HUES6 (cell line): ENCODE data around the gene TTC8.
"Not testable (repeated sequence)": the region's sequence is repeated elsewhere in the genome, so short reads cannot be mapped to it uniquely, and the experiment has no call there.

Experiments
- H3K27ac ChIP-seq: 2 replicates; pipeline ENCODE4 v1.7.0; 2013; ENCODE audit warnings: low read depth, mild to moderate bottlenecking, low read length, inconsistent platforms
- H3K27me3 ChIP-seq: 2 replicates; pipeline ENCODE4 v1.6.1; 2013; ENCODE audit warnings: low read length; ENCODE audit not compliant: control insufficient read depth, insufficient read depth
- H3K36me3 ChIP-seq: 2 replicates; pipeline ENCODE4 v1.6.1; 2013; ENCODE audit warnings: low read length; ENCODE audit not compliant: control insufficient read depth, insufficient read depth
- H3K4me1 ChIP-seq: 2 replicates; pipeline ENCODE4 v1.6.1; 2013; ENCODE audit warnings: low read length; ENCODE audit not compliant: control insufficient read depth, insufficient read depth
- H3K4me3 ChIP-seq: 2 replicates; pipeline ENCODE4 v1.5.1; 2013; ENCODE audit warnings: low read depth, low read length
- H3K9ac ChIP-seq: one replicate; pipeline ENCODE4 v1.6.1; 2013; ENCODE audit warnings: mild to moderate bottlenecking, low read length
- H3K9me3 ChIP-seq: 2 replicates; pipeline ENCODE4 v1.6.1; 2013; ENCODE audit warnings: low read depth, low read length; ENCODE audit not compliant: control insufficient read depth, insufficient read depth

Gene TTC8

DNA sequence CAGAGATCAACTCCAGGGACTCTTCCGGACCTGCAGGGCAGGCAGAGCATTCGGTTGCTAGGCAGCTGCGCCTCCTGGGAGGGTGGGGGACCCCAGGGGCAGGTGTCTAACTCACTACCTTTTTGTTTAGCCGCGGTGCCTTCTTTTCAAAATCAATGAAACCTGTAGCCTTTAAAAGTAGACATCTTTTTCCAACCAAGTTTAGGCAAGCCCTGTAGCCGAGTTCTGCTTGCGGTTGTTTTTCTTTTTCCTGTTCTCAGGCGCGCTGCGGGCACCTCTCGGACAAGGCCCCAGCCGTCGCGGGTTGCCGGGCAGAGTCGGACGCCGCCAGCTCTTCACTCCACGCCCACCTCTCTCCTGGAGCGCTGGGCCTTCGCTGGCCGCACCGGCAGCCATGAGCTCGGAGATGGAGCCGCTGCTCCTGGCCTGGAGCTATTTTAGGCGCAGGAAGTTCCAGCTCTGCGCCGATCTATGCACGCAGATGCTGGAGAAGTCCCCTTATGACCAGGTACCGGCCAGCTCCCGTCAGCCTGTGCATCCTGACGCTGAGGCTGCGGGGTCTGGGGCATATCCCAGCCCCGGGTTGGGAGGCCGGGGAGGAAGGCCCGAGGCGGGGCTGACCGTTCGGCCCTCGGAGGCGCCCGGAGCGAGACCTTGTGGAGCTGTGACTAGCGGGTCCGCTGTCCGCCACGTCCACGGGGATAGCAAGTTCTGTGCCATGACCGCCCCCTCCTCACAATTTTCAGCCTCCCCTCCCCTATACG, at the start of gene TTC8:
TTC8 (plus strand) TSS at position 338 of the 764 bp plus-strand sequence; CDS start at position 395, 57 bp downstream.
- H3K4me3 ChIP-seq: peak within 1 kb of the TSS; percentile 93
- no peaks in the 10 kb centered on the region for H3K27me3 ChIP-seq
- no peaks in the 10 kb centered on the region for H3K9me3 ChIP-seq
- peaks cover 8% of the 10 kb centered on the region for H3K4me1 ChIP-seq
- peak within 1 kb of the TSS; percentile 90 for H3K9ac ChIP-seq
- H3K27ac ChIP-seq: peak within 1 kb of the TSS; percentile 96
- no peaks in the 10 kb centered on the region for H3K36me3 ChIP-seq

DNA sequence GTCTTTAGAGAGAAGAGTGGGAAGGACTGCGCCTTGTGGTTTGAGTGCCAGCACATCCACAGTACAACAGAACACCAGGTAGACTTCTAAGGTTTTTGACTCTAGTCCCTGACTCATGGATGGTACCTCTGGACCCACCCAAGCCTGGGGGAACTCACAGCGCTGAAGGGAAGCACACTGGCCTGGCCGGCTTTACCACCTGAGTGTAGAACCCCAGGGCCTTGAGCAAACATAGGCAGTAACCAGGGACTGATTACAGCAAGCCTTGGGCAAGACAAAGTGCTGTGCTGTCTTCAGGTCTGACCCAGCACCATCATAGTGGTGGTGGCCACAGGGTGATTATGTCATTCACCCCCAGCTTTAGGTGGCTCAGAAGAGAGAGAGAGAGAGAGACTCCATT, 48.9 kb upstream of the TTC8 start:
- Histone ChIP-seq H3K27ac (no peak overlapping the region), H3K4me1 (no peaks in the 10 kb centered on the region), H3K9me3 (no peaks in the 10 kb centered on the region), H3K27me3 (no peaks in the 10 kb centered on the region), H3K9ac (no peak overlapping the region), H3K36me3 (no peaks in the 10 kb centered on the region), H3K4me3 (no peak overlapping the region)

DNA sequence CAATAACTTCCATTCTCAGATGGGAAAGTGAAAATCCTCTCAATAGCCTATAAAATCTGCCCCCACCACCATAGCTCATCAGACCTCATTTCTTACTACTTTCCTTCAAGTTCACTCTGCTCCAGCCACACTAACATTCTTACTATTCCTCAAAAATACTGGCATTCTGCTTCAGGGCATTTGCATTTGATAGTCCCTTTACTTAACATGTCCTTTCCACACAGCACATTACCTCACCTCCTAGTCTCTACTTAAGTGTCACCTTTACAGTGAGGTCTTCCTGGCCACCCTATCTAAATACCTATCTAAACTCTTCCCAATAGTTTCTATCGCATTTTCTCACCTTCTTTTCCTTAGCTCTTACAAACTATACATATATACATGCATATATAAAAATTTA, 38.5 kb upstream of the TTC8 start:
- Histone ChIP-seq H3K9me3 (peaks cover 20% of the 10 kb centered on the region), H3K4me1 (no peaks in the 10 kb centered on the region), H3K4me3 (no peak overlapping the region), H3K27me3 (peaks cover 23% of the 10 kb centered on the region), H3K36me3 (no peaks in the 10 kb centered on the region), H3K9ac (no peak overlapping the region), H3K27ac (no peak overlapping the region)

DNA sequence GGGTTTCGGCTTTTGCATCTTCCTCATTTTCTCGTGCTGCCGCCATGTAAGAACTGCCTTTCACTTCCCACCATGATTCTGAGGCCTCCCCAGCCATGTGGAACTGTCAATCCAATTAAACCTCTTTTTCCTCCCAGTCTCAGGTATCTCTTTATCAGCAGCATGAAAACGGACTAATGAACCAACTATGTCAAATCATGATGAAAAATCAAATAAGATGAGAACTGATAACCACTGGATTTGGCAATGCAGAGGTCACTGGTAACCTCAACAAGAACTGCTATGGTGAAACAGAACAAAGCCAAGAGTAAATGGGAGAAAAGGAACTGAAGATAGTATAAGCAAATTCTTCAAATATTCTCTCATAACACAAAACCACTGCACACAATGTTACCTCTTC, 37.7 kb upstream of the TTC8 start:
- Histone ChIP-seq H3K36me3 (no peaks in the 10 kb centered on the region), H3K27me3 (peaks cover 31% of the 10 kb centered on the region), H3K4me1 (no peaks in the 10 kb centered on the region), H3K9me3 (peaks cover 17% of the 10 kb centered on the region), H3K27ac (no peak overlapping the region), H3K4me3 (no peak overlapping the region), H3K9ac (no peak overlapping the region)

DNA sequence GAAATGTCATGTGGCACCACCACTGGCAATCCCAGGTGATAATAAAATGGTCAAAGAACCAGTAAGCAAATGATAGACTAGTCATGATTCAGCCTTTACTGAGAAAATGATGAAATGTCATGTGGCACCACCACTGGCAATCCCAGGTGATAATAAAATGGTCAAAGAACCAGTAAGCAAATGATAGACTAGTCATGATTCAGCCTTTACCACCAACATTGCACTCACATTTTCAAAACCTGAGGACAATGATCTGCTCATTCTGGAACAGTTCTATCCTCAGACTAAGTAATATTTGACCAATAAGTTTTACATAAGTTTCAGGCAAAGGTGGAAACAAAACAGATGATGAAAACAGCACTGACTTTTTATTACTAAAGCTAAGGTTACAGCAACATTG, 34.9 kb upstream of the TTC8 start:
- peaks cover 60% of the 10 kb centered on the region for H3K27me3 ChIP-seq
- not testable (repeated sequence) for H3K9me3 ChIP-seq, H3K9ac ChIP-seq, H3K4me1 ChIP-seq, H3K36me3 ChIP-seq, H3K4me3 ChIP-seq, H3K27ac ChIP-seq

DNA sequence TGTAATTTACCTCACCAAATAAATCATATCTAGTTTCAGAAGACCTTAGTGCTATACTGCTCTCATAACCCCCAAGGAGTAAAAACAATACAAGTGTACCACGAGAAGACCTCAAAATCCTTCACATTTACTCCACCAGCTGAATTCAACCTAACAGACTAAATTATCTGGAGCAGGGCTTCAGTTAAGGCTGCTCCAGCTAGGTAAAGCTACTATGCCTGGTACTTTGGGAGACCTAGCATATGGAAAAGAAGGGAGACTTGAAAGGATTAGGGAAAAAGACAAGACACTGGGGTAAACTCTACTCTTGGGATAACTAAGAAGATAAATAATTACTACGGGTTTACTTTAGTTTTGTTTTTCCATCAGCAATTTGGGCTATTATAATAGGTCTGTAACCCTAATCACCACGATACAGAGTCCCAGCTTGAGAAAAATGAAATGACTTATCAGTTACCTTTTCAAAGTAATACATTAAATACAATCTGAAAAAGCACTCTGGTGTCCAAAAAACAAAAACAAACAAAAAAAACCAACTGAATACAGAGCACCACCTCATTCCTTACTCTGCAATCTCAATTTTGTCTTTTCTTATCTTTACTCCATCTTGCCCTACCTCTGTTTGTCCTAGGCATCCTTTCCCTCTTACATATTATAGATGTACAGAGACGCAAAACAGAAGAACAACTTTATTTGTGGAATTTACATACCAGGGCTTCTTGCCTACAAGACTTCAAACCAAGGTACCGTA, 33.8 kb upstream of the TTC8 start:
- no peaks in the 10 kb centered on the region for H3K4me1 ChIP-seq
- no peak overlapping the region for H3K4me3 ChIP-seq
- H3K9me3 ChIP-seq: no peaks in the 10 kb centered on the region
- H3K27ac ChIP-seq: no peak overlapping the region
- H3K9ac ChIP-seq: no peak overlapping the region
- no peaks in the 10 kb centered on the region for H3K36me3 ChIP-seq
- H3K27me3 ChIP-seq: peaks cover 61% of the 10 kb centered on the region

DNA sequence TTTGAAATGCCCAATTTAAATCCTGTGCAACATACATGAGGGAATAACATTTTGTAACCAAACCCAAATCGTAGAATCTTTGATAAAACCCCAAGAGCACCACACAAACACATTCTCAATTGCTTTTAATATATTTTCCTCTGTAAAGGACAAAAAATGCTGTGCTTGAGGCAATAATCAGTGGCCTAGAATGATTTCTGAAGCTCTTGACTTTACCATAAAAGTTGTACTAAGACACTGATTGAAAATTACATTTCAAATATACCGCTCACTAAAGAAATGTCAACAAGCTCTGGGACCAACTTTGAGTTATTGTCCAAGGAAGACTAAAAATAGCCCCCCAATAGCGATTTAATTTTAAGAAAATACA, 33.2 kb upstream of the TTC8 start:
- Histone ChIP-seq H3K4me3 (peak overlapping the region; percentile 72; the same call in 1 of the 2 replicates), H3K4me1 (no peaks in the 10 kb centered on the region), H3K36me3 (no peaks in the 10 kb centered on the region), H3K9ac (no peak overlapping the region), H3K27me3 (peaks cover 61% of the 10 kb centered on the region), H3K9me3 (no peaks in the 10 kb centered on the region), H3K27ac (no peak overlapping the region)

DNA sequence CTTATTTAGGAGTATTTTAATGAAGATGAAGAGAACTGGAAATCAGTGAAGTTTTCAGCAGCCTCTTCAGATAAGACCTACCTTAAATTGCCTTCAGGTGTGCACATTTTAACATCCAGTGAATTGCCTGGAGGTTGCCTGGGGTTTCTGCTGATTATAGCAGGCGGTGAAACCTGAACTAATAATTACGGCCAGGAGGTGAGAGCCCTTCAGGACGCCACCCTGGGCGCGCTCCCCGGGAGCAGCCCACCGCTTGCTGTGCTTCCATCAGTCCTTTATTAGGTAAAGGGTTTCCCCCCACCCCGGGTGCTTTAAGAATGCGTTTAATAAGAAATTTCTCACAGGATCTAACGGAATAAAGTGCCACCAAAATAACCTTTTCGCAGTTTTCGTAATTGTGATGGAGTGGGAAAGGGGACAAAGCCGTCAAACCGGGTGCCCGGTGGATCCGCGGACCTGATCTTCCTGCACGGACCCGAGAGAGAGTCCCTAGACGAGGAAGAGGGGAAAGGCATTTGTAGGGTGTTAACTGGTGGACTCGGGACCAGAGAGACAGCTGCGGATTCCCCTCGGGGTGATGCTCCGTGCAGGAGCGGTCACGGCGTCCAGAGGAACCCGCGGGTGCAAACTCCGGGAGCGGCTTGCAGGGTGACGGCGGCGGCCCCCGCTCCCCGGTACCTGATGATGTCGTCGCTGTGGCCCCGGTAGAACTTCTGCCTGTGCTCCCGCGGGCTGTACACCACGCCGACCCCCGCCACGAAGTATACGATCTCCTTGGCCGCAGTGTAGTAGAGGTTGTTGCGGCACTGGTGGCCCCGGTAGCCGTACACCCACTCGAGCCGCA, 32.6 kb upstream of the TTC8 start:
- no peaks in the 10 kb centered on the region for H3K36me3 ChIP-seq
- peak overlapping the region; percentile 72 for H3K4me3 ChIP-seq
- no peaks in the 10 kb centered on the region for H3K9me3 ChIP-seq
- peak overlapping the region; percentile 61 for H3K9ac ChIP-seq
- H3K4me1 ChIP-seq: no peaks in the 10 kb centered on the region
- peaks cover 61% of the 10 kb centered on the region for H3K27me3 ChIP-seq
- no peak overlapping the region for H3K27ac ChIP-seq

DNA sequence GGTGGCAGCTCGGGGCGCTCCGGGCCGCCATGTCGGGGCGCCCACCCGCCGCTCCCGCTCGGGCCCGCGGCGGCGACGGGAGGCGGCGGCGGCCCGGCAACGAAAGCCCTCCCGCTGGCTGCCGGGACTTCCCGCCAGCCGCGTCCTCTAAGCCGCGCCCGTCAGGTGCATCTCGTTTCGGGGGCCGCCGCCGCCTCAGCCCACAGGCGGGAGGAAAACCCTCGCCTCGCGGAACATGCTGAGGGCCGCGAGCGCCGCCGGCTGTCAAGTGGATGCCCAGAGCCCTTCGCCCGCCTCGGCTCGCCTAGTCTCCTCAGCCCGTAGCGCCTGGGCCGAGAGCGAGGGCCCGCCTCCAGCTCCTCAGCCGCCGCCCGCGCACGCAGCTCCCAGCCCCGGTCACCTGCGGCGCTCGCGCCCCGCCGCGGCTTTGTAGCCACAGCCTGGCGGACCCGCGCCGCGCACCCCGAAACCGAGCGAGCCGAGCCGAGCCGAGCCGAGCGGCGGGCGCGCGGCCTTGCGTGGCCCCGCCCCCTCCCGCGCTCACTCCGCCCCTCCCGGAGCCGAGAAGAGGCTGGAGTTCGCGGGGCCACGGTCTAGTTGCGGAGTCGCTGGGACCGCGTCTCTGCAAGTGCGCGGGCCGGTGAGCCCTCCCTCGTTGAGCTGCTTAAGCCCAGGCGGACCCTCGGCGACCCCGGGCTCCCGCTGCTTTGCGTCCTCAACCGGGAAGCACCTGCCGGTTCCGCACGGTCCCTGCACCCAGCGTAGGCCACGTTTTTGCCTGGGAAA, 31.8 kb upstream of the TTC8 start, which contains the start of gene EML5:
EML5 (minus strand) TSS at position 481 of the 786 bp plus-strand sequence; CDS start at position 31, 450 bp downstream.
- H3K27me3 ChIP-seq: peaks cover 61% of the 10 kb centered on the region
- peak within 1 kb of the TSS; percentile 72 for H3K4me3 ChIP-seq
- H3K36me3 ChIP-seq: no peaks in the 10 kb centered on the region
- no peaks in the 10 kb centered on the region for H3K4me1 ChIP-seq
- H3K9ac ChIP-seq: peak within 1 kb of the TSS; percentile 61
- no peaks in the 10 kb centered on the region for H3K9me3 ChIP-seq
- H3K27ac ChIP-seq: no peak within 1 kb of the TSS

DNA sequence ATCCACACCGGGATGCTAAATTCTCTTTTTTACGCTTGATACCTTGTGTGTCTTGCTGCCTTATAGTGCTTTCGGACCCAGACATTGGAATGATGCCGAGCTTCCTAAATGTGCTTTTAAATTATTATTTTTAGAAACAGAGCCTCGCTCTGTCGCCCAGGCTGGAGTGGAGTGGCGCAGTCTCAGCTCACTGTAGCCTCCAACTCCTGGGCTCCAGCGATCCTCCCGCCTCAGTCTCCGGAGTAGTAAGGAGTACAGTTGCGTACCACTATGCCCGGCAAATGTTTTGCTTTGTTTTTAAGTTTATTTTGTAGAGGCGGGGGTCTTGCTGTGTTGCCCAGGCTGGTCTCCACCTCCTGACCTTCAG, 31.2 kb upstream of the TTC8 start:
- no peaks in the 10 kb centered on the region for H3K36me3 ChIP-seq
- H3K4me3 ChIP-seq: peak overlapping the region; percentile 72
- H3K27me3 ChIP-seq: peaks cover 58% of the 10 kb centered on the region
- H3K4me1 ChIP-seq: no peaks in the 10 kb centered on the region
- no peaks in the 10 kb centered on the region for H3K9me3 ChIP-seq
- no peak overlapping the region for H3K27ac ChIP-seq
- H3K9ac ChIP-seq: peak overlapping the region; percentile 45
